Stomach (tissue), 4 donors: Measurements from ENCODE around the gene SCN9A.

Experiments
- EP300 ChIP-seq: sonication (generic); formaldehyde crosslinking; IDR thresholded peaks from one replicate; pipeline ENCODE4 v1.6.1; 2017; ENCODE audit warnings: antibody characterized with exemption
- POLR2AphosphoS5 ChIP-seq, 3 donors: sonication (generic); formaldehyde crosslinking; IDR thresholded peaks; one replicate each; pipeline ENCODE4 v1.6.1; 2016; ENCODE audit warnings: antibody characterized with exemption in 3 of 3
- TF ChIP-seq, protein P1 (sequence below), 7 experiments: fragments of 450-650 bp in 4 of 7; fragments of 200-600 bp in 3 of 7; sonication (generic) in 3 of 7; IDR thresholded peaks; one replicate each; pipeline ENCODE4 v1.5.1; 2016 to 2019; ENCODE audit warnings: antibody characterized with exemption in 7 of 7, control low read depth in 2 of 7, mild to moderate bottlenecking in 1 of 7

DNA sequence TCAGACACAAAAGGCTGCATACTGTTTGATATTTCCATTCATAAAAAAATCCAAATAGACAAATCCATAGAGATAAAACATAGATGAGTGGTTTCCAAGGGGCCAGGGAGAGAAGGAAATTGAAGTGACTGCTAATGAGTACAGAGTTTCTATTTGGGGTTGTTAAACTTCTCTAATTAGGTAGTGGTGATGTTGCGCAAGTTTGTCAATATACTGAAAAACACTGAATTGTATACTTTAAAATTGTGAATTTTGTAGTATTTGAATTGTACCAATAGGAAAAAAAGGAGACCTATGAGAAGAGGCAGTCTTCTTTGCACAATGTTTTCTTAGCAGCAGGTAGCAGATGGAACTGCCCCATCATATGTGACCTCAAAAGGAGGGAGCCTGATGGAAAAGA, 71.1 kb downstream of the SCN9A start:
- TF ChIP-seq, protein P1, sequence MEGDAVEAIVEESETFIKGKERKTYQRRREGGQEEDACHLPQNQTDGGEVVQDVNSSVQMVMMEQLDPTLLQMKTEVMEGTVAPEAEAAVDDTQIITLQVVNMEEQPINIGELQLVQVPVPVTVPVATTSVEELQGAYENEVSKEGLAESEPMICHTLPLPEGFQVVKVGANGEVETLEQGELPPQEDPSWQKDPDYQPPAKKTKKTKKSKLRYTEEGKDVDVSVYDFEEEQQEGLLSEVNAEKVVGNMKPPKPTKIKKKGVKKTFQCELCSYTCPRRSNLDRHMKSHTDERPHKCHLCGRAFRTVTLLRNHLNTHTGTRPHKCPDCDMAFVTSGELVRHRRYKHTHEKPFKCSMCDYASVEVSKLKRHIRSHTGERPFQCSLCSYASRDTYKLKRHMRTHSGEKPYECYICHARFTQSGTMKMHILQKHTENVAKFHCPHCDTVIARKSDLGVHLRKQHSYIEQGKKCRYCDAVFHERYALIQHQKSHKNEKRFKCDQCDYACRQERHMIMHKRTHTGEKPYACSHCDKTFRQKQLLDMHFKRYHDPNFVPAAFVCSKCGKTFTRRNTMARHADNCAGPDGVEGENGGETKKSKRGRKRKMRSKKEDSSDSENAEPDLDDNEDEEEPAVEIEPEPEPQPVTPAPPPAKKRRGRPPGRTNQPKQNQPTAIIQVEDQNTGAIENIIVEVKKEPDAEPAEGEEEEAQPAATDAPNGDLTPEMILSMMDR (IDR thresholded peaks at IDR 0.05), result no peak
- TF ChIP-seq POLR2AphosphoS5 (IDR thresholded peaks at IDR 0.05) (no peak), EP300 (no peak)
